Measurements from ENCODE around the gene UVRAG.

GRCh38 chr11:76074148-76075095 lies 259.4 kb downstream of the UVRAG start:
- TF ChIP-seq POLR2A (IDR thresholded peaks at IDR 0.05) (no peak), CTCF (IDR thresholded peaks at IDR 0.05) (no peak)

Data from lower leg skin (tissue), 3 donors.